WTC11 (cell line): ENCODE measurements around the gene JMJD4. TPM values are rescaled to one million over a fixed set of nuclear protein-coding genes. Genes with fewer than 3 reads are reported as not detected.

Experiments used
- ATAC-seq: fragments of 200-7000 bp; cut with Tn5 transposase; 2 replicates; pipeline ENCODE4 v1.10.0; 2021; ENCODE audit warnings: mild to moderate bottlenecking, moderate library complexity
- CTCF ChIA-PET: fragments of 300-600 bp; sonication (Branson Sonifier 250); formaldehyde crosslinking; loops from one replicate; lab custom pipeline; 2021; ENCODE audit warnings: antibody characterized with exemption; lab: Charles Lee
- POLR2A ChIA-PET: fragments of 350-600 bp; sonication (Branson Sonifier 250); formaldehyde crosslinking; loops from one replicate; lab custom pipeline; 2021; ENCODE audit warnings: antibody characterized with exemption; lab: Charles Lee
- DNase-seq: peaks from one replicate; pipeline ENCODE4 v3.0.0; 2021; ENCODE audit warnings: low spot score
- H3K27ac Mint-ChIP-seq: 2 replicates; pipeline ENCODE4 v1.8.0; 2021; ENCODE audit warnings: mixed read lengths
- H3K27me3 Mint-ChIP-seq: 2 replicates; pipeline ENCODE4 v1.8.0; 2021; ENCODE audit warnings: low read depth, mild to moderate bottlenecking, moderate library complexity, mixed read lengths
- H3K36me3 Mint-ChIP-seq: 2 replicates; pipeline ENCODE4 v1.8.0; 2021; ENCODE audit warnings: mixed read lengths
- H3K4me1 Mint-ChIP-seq: 2 replicates; pipeline ENCODE4 v1.8.0; 2022; ENCODE audit warnings: mixed read lengths
- H3K4me3 Mint-ChIP-seq: 2 replicates; pipeline ENCODE4 v1.8.0; 2021; ENCODE audit warnings: mild to moderate bottlenecking, moderate library complexity, mixed read lengths
- H3K9me3 Mint-ChIP-seq: 2 replicates; pipeline ENCODE4 v1.8.0; 2021; ENCODE audit warnings: mixed read lengths
- AFF4 ChIP-seq: sonication (generic); formaldehyde crosslinking; IDR thresholded peaks from 2 replicates; pipeline ENCODE4 v1.8.1; 2023; ENCODE audit warnings: mild to moderate bottlenecking, missing genetic modification reagents, borderline replicate concordance
- ARID4B ChIP-seq: sonication (generic); formaldehyde crosslinking; IDR thresholded peaks from 2 replicates; pipeline ENCODE4 v1.8.0; 2023; ENCODE audit warnings: missing genetic modification reagents, mild to moderate bottlenecking, borderline replicate concordance
- FOXK1 ChIP-seq: sonication (generic); formaldehyde crosslinking; IDR thresholded peaks from 2 replicates; pipeline ENCODE4 v1.8.0; 2022; ENCODE audit warnings: mild to moderate bottlenecking, moderate library complexity, missing genetic modification reagents
- FOXP4 ChIP-seq: sonication (generic); formaldehyde crosslinking; IDR thresholded peaks from 2 replicates; pipeline ENCODE4 v1.8.0; 2022; ENCODE audit warnings: mild to moderate bottlenecking, missing genetic modification reagents
- GABPB1 ChIP-seq: sonication (generic); formaldehyde crosslinking; IDR thresholded peaks from 2 replicates; pipeline ENCODE4 v1.8.1; 2023; ENCODE audit warnings: mild to moderate bottlenecking, missing genetic modification reagents
- GTF2I ChIP-seq: fragments of 250-450 bp; sonication (Bioruptor Pico); conservative IDR thresholded peaks from 2 replicates; pipeline ENCODE4 v1.4.0; 2021; ENCODE audit warnings: mild to moderate bottlenecking
- IRF2 ChIP-seq: sonication (generic); formaldehyde crosslinking; IDR thresholded peaks from 2 replicates; pipeline ENCODE4 v1.8.0; 2022; ENCODE audit warnings: low read depth, missing genetic modification reagents, borderline replicate concordance
- JAZF1 ChIP-seq: fragments of 250-450 bp; sonication (Bioruptor Pico); IDR thresholded peaks from 2 replicates; pipeline ENCODE4 v1.9.0; 2021; ENCODE audit warnings: moderate library complexity, mild to moderate bottlenecking, inconsistent platforms
- JUN ChIP-seq: sonication (generic); formaldehyde crosslinking; IDR thresholded peaks from 2 replicates; pipeline ENCODE4 v1.8.0; 2023; ENCODE audit warnings: mild to moderate bottlenecking, missing genetic modification reagents
- MXD4 ChIP-seq: fragments of 250-450 bp; sonication (Bioruptor Pico); IDR thresholded peaks from 2 replicates; pipeline ENCODE4 v1.8.0; 2021; ENCODE audit warnings: mild to moderate bottlenecking, moderate library complexity, borderline replicate concordance
- NR3C1 ChIP-seq: sonication (generic); formaldehyde crosslinking; conservative IDR thresholded peaks from 2 replicates; pipeline ENCODE4 v1.8.1; 2023; ENCODE audit warnings: low read depth, mild to moderate bottlenecking, missing genetic modification reagents
- RELA ChIP-seq: sonication (generic); formaldehyde crosslinking; IDR thresholded peaks from 2 replicates; pipeline ENCODE4 v1.8.1; 2022; ENCODE audit warnings: missing genetic modification reagents, mild to moderate bottlenecking, borderline replicate concordance
- SOX15 ChIP-seq: fragments of 250-450 bp; sonication (Bioruptor Pico); IDR thresholded peaks from 2 replicates; pipeline ENCODE4 v1.9.0; 2021; ENCODE audit warnings: mild to moderate bottlenecking
- USF1 ChIP-seq: sonication (generic); formaldehyde crosslinking; IDR thresholded peaks from 2 replicates; pipeline ENCODE4 v1.8.0; 2022; ENCODE audit warnings: mild to moderate bottlenecking, missing genetic modification reagents
- ZNF232 ChIP-seq: sonication (generic); formaldehyde crosslinking; IDR thresholded peaks from 2 replicates; pipeline ENCODE4 v1.8.0; 2022; ENCODE audit warnings: mild to moderate bottlenecking, missing genetic modification reagents
- ZNF263 ChIP-seq: sonication (generic); formaldehyde crosslinking; IDR thresholded peaks from 2 replicates; pipeline ENCODE4 v1.8.1; 2022; ENCODE audit warnings: low read depth, mild to moderate bottlenecking, moderate library complexity, missing genetic modification reagents
- ZNF532 ChIP-seq: fragments of 250-450 bp; sonication (Bioruptor Pico); IDR thresholded peaks from 2 replicates; pipeline ENCODE4 v1.9.0; 2021; ENCODE audit warnings: mild to moderate bottlenecking, borderline replicate concordance
- total RNA-seq: library from RNA; stranded (reverse); gene quantifications from 3 replicates; pipeline ENCODE4 v1.2.3, GENCODE V29; 2021

Gene JMJD4
- total RNA-seq, 1 experiment from 2014 or later, result 13.7 TPM

- TF ChIP-seq ZNF532, result no peak
Observed at GRCh38 chr1:227734546-227734855, 601 bp downstream of the JMJD4 start (continued).

GRCh38 chr1:227733751-227734545 is 1.2 kb downstream of the JMJD4 start:
- ChIA-PET POLR2A (no interaction called here), CTCF (interaction anchor here (0.6 kb wide), 1 partner anchor 105 kb away, joined by 4 read pairs; no protein-coding TSS in a partner anchor)
- no peak overlapping the region for H3K27ac Mint-ChIP-seq
- peaks cover 7% of the 10 kb centered on the region; the same call in 1 of the 2 replicates for H3K36me3 Mint-ChIP-seq
- H3K27me3 Mint-ChIP-seq, result no peaks in the 10 kb centered on the region
- TF ChIP-seq JUN (CRISPR knock-in tag), result no peak
- TF ChIP-seq GTF2I (CRISPR knock-in tag), result no peak
- TF ChIP-seq GABPB1 (CRISPR knock-in tag), result no peak
- no peak for TF ChIP-seq IRF2
- no peaks in the 10 kb centered on the region for H3K9me3 Mint-ChIP-seq
- peak overlapping the region; percentile 90 for H3K4me3 Mint-ChIP-seq
- ATAC-seq, result no peak
- DNase-seq, result no peak
- peaks cover 31% of the 10 kb centered on the region for H3K4me1 Mint-ChIP-seq

- no peak for ATAC-seq
- Mint-ChIP-seq H3K4me3 (peak overlapping the region; percentile 90), H3K36me3 (peaks cover 7% of the 10 kb centered on the region; the same call in 1 of the 2 replicates), H3K9me3 (no peaks in the 10 kb centered on the region), H3K4me1 (peaks cover 34% of the 10 kb centered on the region), H3K27me3 (no peaks in the 10 kb centered on the region), H3K27ac (no peak overlapping the region)
- DNase-seq, result no peak
- ChIA-PET CTCF (no interaction called here), POLR2A (no interaction called here)
- TF ChIP-seq JAZF1 (CRISPR knock-in tag), result no peak
- TF ChIP-seq FOXK1 (CRISPR knock-in tag), result no peak
- no peak for TF ChIP-seq FOXP4 (CRISPR knock-in tag)
- TF ChIP-seq SOX15, result no peak
- no peak for TF ChIP-seq NR3C1 (CRISPR knock-in tag)
- no peak for TF ChIP-seq MXD4 (CRISPR knock-in tag)
- no peak for TF ChIP-seq ARID4B (CRISPR knock-in tag)
- no peak for TF ChIP-seq AFF4
- no peak for TF ChIP-seq ZNF263 (CRISPR knock-in tag)
- TF ChIP-seq USF1 (CRISPR knock-in tag), result no peak
- TF ChIP-seq RELA (CRISPR knock-in tag), result no peak
- no peak for TF ChIP-seq ZNF232
Observed at GRCh38 chr1:227733309-227733705, 1.8 kb downstream of the JMJD4 start.
